OCI-LY1 (cell line): ENCODE measurements around the gene CACUL1.

Experiments used
- EZH2 ChIP-seq: fragments of 200-600 bp; sonication (generic), shearing (Covaris generic); IDR thresholded peaks from 2 replicates; pipeline ENCODE4 v1.8.0; 2017; ENCODE audit warnings: borderline replicate concordance, mixed run types, mild to moderate bottlenecking, antibody characterized with exemption, low read length, moderate library complexity, mixed read lengths
- TF ChIP-seq, protein P1 (sequence below): fragments of 200-600 bp; sonication (generic), shearing (Covaris generic); IDR thresholded peaks from 2 replicates; pipeline ENCODE4 v1.5.1; 2017; ENCODE audit warnings: mild to moderate bottlenecking, antibody characterized with exemption, low read length, moderate library complexity, mixed read lengths

DNA sequence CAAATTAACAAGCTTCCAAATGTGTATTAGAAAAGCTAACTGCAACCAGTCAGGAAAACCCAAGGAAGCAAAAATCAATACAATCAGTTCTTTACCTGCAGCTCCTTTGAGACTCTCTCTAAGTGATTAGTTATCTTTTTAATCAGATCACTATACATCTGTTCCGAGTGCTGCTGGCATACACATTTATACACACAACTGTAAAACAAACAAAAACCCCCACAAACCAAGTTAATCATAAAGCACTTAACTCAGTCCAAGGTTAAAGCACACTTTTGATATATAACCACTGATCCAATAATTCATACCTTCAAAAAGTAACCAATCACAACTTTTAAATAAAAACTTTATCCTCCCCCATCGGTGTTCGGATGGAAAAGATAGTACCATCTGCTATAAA is 25.6 kb downstream of the CACUL1 start:
- TF ChIP-seq, protein P1, sequence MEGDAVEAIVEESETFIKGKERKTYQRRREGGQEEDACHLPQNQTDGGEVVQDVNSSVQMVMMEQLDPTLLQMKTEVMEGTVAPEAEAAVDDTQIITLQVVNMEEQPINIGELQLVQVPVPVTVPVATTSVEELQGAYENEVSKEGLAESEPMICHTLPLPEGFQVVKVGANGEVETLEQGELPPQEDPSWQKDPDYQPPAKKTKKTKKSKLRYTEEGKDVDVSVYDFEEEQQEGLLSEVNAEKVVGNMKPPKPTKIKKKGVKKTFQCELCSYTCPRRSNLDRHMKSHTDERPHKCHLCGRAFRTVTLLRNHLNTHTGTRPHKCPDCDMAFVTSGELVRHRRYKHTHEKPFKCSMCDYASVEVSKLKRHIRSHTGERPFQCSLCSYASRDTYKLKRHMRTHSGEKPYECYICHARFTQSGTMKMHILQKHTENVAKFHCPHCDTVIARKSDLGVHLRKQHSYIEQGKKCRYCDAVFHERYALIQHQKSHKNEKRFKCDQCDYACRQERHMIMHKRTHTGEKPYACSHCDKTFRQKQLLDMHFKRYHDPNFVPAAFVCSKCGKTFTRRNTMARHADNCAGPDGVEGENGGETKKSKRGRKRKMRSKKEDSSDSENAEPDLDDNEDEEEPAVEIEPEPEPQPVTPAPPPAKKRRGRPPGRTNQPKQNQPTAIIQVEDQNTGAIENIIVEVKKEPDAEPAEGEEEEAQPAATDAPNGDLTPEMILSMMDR, result no peak
- no peak for TF ChIP-seq EZH2
